Small intestine (tissue), 7 donors: ENCODE results near the gene CKB. TPM values are rescaled to one million over a fixed set of nuclear protein-coding genes. Genes with fewer than 3 reads are reported as not detected.

ENCODE experiments used
- DNase-seq, 2 donors: peaks; one replicate each; pipeline versions ENCODE4 v3.0.0 to v3.0.0-alpha.2; 2013
- FAIRE-seq: peaks from 2 replicates; lab custom pipeline; 2012; peaks lifted over from hg19 to GRCh38; lab: Jason Lieb, UNC
- H3K27ac ChIP-seq, 3 donors: one replicate each; pipeline ENCODE4 v1.5.1; 2013; ENCODE audit warnings: low read length in 2 of 3, mild to moderate bottlenecking in 2 of 3, control low read depth in 1 of 3, inconsistent platforms in 1 of 3, low read depth in 1 of 3, moderate library complexity in 1 of 3
- H3K27me3 ChIP-seq, 3 donors: one replicate each; pipeline ENCODE4 v1.6.1; 2013; ENCODE audit warnings: low read length in 3 of 3, inconsistent platforms in 1 of 3; ENCODE audit not compliant: control insufficient read depth in 3 of 3, insufficient read depth in 3 of 3
- H3K36me3 ChIP-seq, 3 donors: one replicate each; pipeline ENCODE4 v1.6.1; 2013; ENCODE audit warnings: low read length in 3 of 3, inconsistent platforms in 1 of 3, low read depth in 1 of 3, mild to moderate bottlenecking in 1 of 3, moderate library complexity in 1 of 3; ENCODE audit not compliant: control insufficient read depth in 3 of 3, insufficient read depth in 2 of 3
- H3K4me1 ChIP-seq, 3 donors: one replicate each; pipeline ENCODE4 v1.6.1; 2013; ENCODE audit warnings: low read length in 2 of 3, inconsistent platforms in 1 of 3, low read depth in 1 of 3, mild to moderate bottlenecking in 1 of 3, moderate library complexity in 1 of 3; ENCODE audit not compliant: control insufficient read depth in 3 of 3, insufficient read depth in 2 of 3
- H3K4me3 ChIP-seq, 3 donors: one replicate each; pipeline ENCODE4 v1.5.1; 2013; ENCODE audit warnings: low read length in 3 of 3, control low read depth in 1 of 3, inconsistent platforms in 1 of 3, low read depth in 1 of 3, mild to moderate bottlenecking in 1 of 3, moderate library complexity in 1 of 3
- H3K9me3 ChIP-seq, 2 donors: one replicate each; pipeline ENCODE4 v1.6.1; 2013; ENCODE audit warnings: low read depth in 1 of 2, low read length in 1 of 2; ENCODE audit not compliant: control insufficient read depth in 2 of 2, insufficient read depth in 1 of 2
- WGBS, 3 donors: extraction: QIAGEN DNeasy Blood & Tissue Kit; methylation state at CpG; one replicate each; pipeline ENCODE4 v1.1.7; 2013; 5-methylcytosine and 5-hydroxymethylcytosine counted together
- polyA plus RNA-seq, 4 donors: library from polyadenylated mRNA; stranded (reverse) in 3 of 4; unstranded in 1 of 4; fragments of 200-250 nt in 3 of 4; fragments of 120-200 nt in 1 of 4; gene quantifications; one replicate each; pipeline versions ENCODE4 v1.2.1 to v1.2.3, GENCODE V29; 2013
- donor health status: healthy with polysubstance abuse.
- donor health status: control.
- donor health status: control.
- donor health status: Bipolar disorder and iron deficiency.
- donor health status: healthy.

The CKB gene
- polyA plus RNA-seq, 4 donors, result 36.7 to 315 (median 72.7) TPM

- FAIRE-seq (no peak), DNase-seq (no peak)
- Histone ChIP-seq H3K27me3 (no peaks in the 10 kb centered on the region), H3K9me3 (no peaks in the 10 kb centered on the region), H3K4me1 (peaks cover 0 to 65% (median 0%) of the 10 kb centered on the region in 3 donors), H3K36me3 (peaks cover 0 to 68% (median 0%) of the 10 kb centered on the region in 3 donors), H3K27ac (no peak overlapping the region), H3K4me3 (no peak overlapping the region)
- WGBS, 3 donors, result 91 to 96% (median 91%) methylated on average over 14 to 15 of the region's 15 CpGs
These were observed 9.0 kb upstream of the CKB start for GRCh38 chr14:103531421-103532215.

- Histone ChIP-seq H3K27me3 (no peaks in the 10 kb centered on the region), H3K27ac (no peak overlapping the region), H3K4me3 (no peak overlapping the region), H3K4me1 (peaks cover 0 to 73% (median 0%) of the 10 kb centered on the region in 3 donors), H3K9me3 (no peaks in the 10 kb centered on the region), H3K36me3 (peaks cover 0 to 67% (median 0%) of the 10 kb centered on the region in 3 donors)
- no peak for FAIRE-seq
- no peak for DNase-seq
- WGBS, 3 donors, result 90 to 93% (median 91%) methylated on average over 11 of the region's 11 CpGs
These were observed 8.2 kb upstream of the CKB start for GRCh38 chr14:103530831-103531230.

GRCh38 chr14:103530390-103530789 lies 7.8 kb upstream of the CKB start:
- Histone ChIP-seq H3K9me3 (no peaks in the 10 kb centered on the region), H3K27me3 (no peaks in the 10 kb centered on the region), H3K27ac (no peak overlapping the region), H3K36me3 (peaks cover 0 to 63% (median 0%) of the 10 kb centered on the region in 3 donors), H3K4me3 (no peak overlapping the region), H3K4me1 (peaks cover 0 to 78% (median 0%) of the 10 kb centered on the region in 3 donors)
- no peak for FAIRE-seq
- DNase-seq, result no peak
- 57 to 72% (median 69%) methylated on average over 3 to 7 of the region's 7 CpGs for WGBS, 3 donors

GRCh38 chr14:103529383-103530365 lies 7.0 kb upstream of the CKB start:
- DNase-seq (no peak), FAIRE-seq (no peak)
- H3K27ac ChIP-seq, result peak overlapping the region in 2 of 3 donors; percentile 39 to 76

GRCh38 chr14:103528587-103529382 lies 6.2 kb upstream of the CKB start, which contains the start of gene TRMT61A:
TSS of gene TRMT61A (plus strand) at chr14:103529196. CDS start at chr14:103529979, 783 bp downstream.
- no peaks in the 10 kb centered on the region for H3K27me3 ChIP-seq
- peak within 1 kb of the TSS; percentile 55 to 93 (median 85) for H3K27ac ChIP-seq
- peak within 1 kb of the TSS; percentile 70 to 82 (median 79) for H3K4me3 ChIP-seq
- FAIRE-seq (no peak), DNase-seq (peak; percentile 92 to 93)
- 1 to 2% (median 1%) methylated on average over 52 to 69 of the region's 70 CpGs for WGBS, 3 donors
- H3K4me1 ChIP-seq, result peaks cover 0 to 91% (median 0%) of the 10 kb centered on the region in 3 donors
- H3K36me3 ChIP-seq, result peaks cover 0 to 47% (median 0%) of the 10 kb centered on the region in 3 donors
- H3K9me3 ChIP-seq, result no peaks in the 10 kb centered on the region

More at GRCh38 chr14:103529383-103530365, 7.0 kb upstream of the CKB start:
- Histone ChIP-seq H3K9me3 (no peaks in the 10 kb centered on the region), H3K4me1 (peaks cover 0 to 85% (median 0%) of the 10 kb centered on the region in 3 donors), H3K4me3 (peak overlapping the region; percentile 70 to 82 (median 79)), H3K36me3 (peaks cover 0 to 56% (median 0%) of the 10 kb centered on the region in 3 donors), H3K27me3 (no peaks in the 10 kb centered on the region)
- 41 to 50% (median 49%) methylated on average over 38 to 42 of the region's 42 CpGs for WGBS, 3 donors

GRCh38 chr14:103528146-103528586 lies 5.5 kb upstream of the CKB start:
- Histone ChIP-seq H3K4me3 (peak overlapping the region; percentile 61 to 79 (median 70)), H3K4me1 (peaks cover 0 to 90% (median 0%) of the 10 kb centered on the region in 3 donors), H3K27me3 (peaks cover 0 to 2% (median 0%) of the 10 kb centered on the region in 3 donors), H3K9me3 (no peaks in the 10 kb centered on the region), H3K36me3 (peaks cover 0 to 41% (median 0%) of the 10 kb centered on the region in 3 donors), H3K27ac (peak overlapping the region in 2 of 3 donors; percentile 85 to 93)
- DNase-seq (peak; percentile 45 to 48), FAIRE-seq (no peak)
- WGBS, 3 donors, result 14 to 38% (median 28%) methylated on average over 9 to 10 of the region's 10 CpGs

GRCh38 chr14:103527408-103528145 lies 4.9 kb upstream of the CKB start:
- H3K27ac ChIP-seq, result peak overlapping the region in 2 of 3 donors; percentile 15 to 93
- DNase-seq, result no peak
- peaks cover 0 to 88% (median 0%) of the 10 kb centered on the region in 3 donors for H3K4me1 ChIP-seq
- no peak for FAIRE-seq
- H3K27me3 ChIP-seq, result peaks cover 0 to 4% (median 0%) of the 10 kb centered on the region in 3 donors
- H3K36me3 ChIP-seq, result peaks cover 0 to 35% (median 0%) of the 10 kb centered on the region in 3 donors
- peak overlapping the region in 2 of 3 donors; percentile 61 to 79 for H3K4me3 ChIP-seq
- no peaks in the 10 kb centered on the region for H3K9me3 ChIP-seq
- WGBS, 3 donors, result 66 to 77% (median 72%) methylated on average over 14 of the region's 14 CpGs
